Calu3 (cell line): ENCODE results near the gene AHNAK. TPM values are rescaled to one million over a fixed set of nuclear protein-coding genes. Genes with fewer than 3 reads are reported as not detected.
"Not testable (repeated sequence)": the region's sequence is repeated elsewhere in the genome, so short reads cannot be mapped to it uniquely, and the experiment has no call there.

Experiments used
- BruUV-seq: library from RNA; stranded (reverse); fragments of 400-500 nt; replicated peaks from 2 replicates; lab custom pipeline; 2021; lab: Mats Ljungman, UMichigan
- CTCF ChIA-PET: fragments of 300-600 bp; sonication (Branson Sonifier 250); formaldehyde crosslinking; loops from one replicate; lab custom pipeline; 2022; ENCODE audit warnings: antibody characterized with exemption; lab: Charles Lee
- DNase-seq: peaks from one replicate; pipeline ENCODE4 v3.0.0; 2022
- H3K27ac Mint-ChIP-seq: one replicate; pipeline ENCODE4 v1.8.0; 2022; ENCODE audit warnings: mixed read lengths; ENCODE audit not compliant: unreplicated experiment
- H3K27me3 Mint-ChIP-seq: one replicate; pipeline ENCODE4 v1.8.0; 2022; ENCODE audit warnings: mixed read lengths; ENCODE audit not compliant: unreplicated experiment
- H3K36me3 Mint-ChIP-seq: one replicate; pipeline ENCODE4 v1.8.0; 2022; ENCODE audit warnings: mild to moderate bottlenecking, moderate library complexity, mixed read lengths; ENCODE audit not compliant: insufficient read depth, unreplicated experiment
- H3K4me1 Mint-ChIP-seq: one replicate; pipeline ENCODE4 v1.8.0; 2022; ENCODE audit warnings: mild to moderate bottlenecking, low read depth, mixed read lengths; ENCODE audit not compliant: unreplicated experiment
- H3K4me3 Mint-ChIP-seq: one replicate; pipeline ENCODE4 v1.8.0; 2022; ENCODE audit warnings: mild to moderate bottlenecking, low read depth, moderate library complexity, mixed read lengths; ENCODE audit not compliant: unreplicated experiment
- H3K9me3 Mint-ChIP-seq: one replicate; pipeline ENCODE4 v1.8.0; 2022; ENCODE audit warnings: low read depth, mixed read lengths; ENCODE audit not compliant: unreplicated experiment
- CTCF ChIP-seq: fragments of 200-600 bp; IDR thresholded peaks from one replicate; pipeline ENCODE4 v1.8.0; 2022; ENCODE audit warnings: antibody characterized with exemption; ENCODE audit not compliant: unreplicated experiment
- intact Hi-C: fragments of 100-400 bp; cut with micrococcal nuclease; formaldehyde crosslinking; loops from one replicate; pipeline ENCODE4 v1.10.0; 2022; ENCODE audit not compliant: unreplicated experiment
- total RNA-seq: library from RNA; stranded (reverse); gene quantifications from 2 replicates; pipeline ENCODE4 v1.2.3, GENCODE V29; 2022

The AHNAK gene
- total RNA-seq, 1 experiment from 2014 or later = 246 TPM

GRCh38 chr11:62452261-62452660 lies 94.3 kb downstream of the AHNAK start:
- intact Hi-C loops = no loop called here
- BruUV-seq = no TSS peak
- no peak for TF ChIP-seq CTCF
- Mint-ChIP-seq H3K27me3 (peaks cover 2% of the 10 kb centered on the region), H3K9me3 (no peaks in the 10 kb centered on the region), H3K4me1 (no peaks in the 10 kb centered on the region), H3K4me3 (no peak overlapping the region), H3K27ac (no peak overlapping the region), H3K36me3 (no peaks in the 10 kb centered on the region)
- no peak for DNase-seq
- CTCF ChIA-PET = interaction anchor here (0.6 to 0.7 kb wide), 2 partner anchors 91 to 403 kb away, joined by 3 read pairs; no protein-coding TSS in a partner anchor

GRCh38 chr11:62451241-62451621 lies 95.4 kb downstream of the AHNAK start:
- no peak for DNase-seq
- CTCF ChIA-PET = interaction anchor here (0.6 kb wide), 1 partner anchor 1125 kb away, joined by 4 read pairs; no protein-coding TSS in a partner anchor
- BruUV-seq = no TSS peak
- H3K36me3 Mint-ChIP-seq = no peaks in the 10 kb centered on the region
- no peak overlapping the region for H3K27ac Mint-ChIP-seq
- H3K27me3 Mint-ChIP-seq = peaks cover 9% of the 10 kb centered on the region
- no peaks in the 10 kb centered on the region for H3K4me1 Mint-ChIP-seq
- intact Hi-C loops = no loop called here
- no peak overlapping the region for H3K4me3 Mint-ChIP-seq
- no peak for TF ChIP-seq CTCF
- no peaks in the 10 kb centered on the region for H3K9me3 Mint-ChIP-seq

GRCh38 chr11:62450543-62451240 lies 95.9 kb downstream of the AHNAK start:
- no peak for DNase-seq
- Mint-ChIP-seq H3K4me1 (no peaks in the 10 kb centered on the region), H3K36me3 (no peaks in the 10 kb centered on the region), H3K9me3 (no peaks in the 10 kb centered on the region), H3K4me3 (no peak overlapping the region), H3K27ac (no peak overlapping the region), H3K27me3 (peaks cover 9% of the 10 kb centered on the region)
- CTCF ChIA-PET = interaction anchor here (1.0 kb wide), 1 partner anchor 18 kb away, joined by 3 read pairs; no protein-coding TSS in a partner anchor
- intact Hi-C loops = no loop called here
- no peak for TF ChIP-seq CTCF
- no TSS peak for BruUV-seq

- H3K4me1 Mint-ChIP-seq, H3K9me3 Mint-ChIP-seq, H3K27ac Mint-ChIP-seq, intact Hi-C loops, DNase-seq, H3K4me3 Mint-ChIP-seq, H3K27me3 Mint-ChIP-seq, H3K36me3 Mint-ChIP-seq, BruUV-seq: not testable (repeated sequence)
- CTCF ChIA-PET = interaction anchor here (1.0 to 1.4 kb wide), 4 partner anchors 19 to 93 kb away, joined by 3 to 4 read pairs (median 3); no protein-coding TSS in a partner anchor
These were observed 96.7 kb downstream of the AHNAK start for GRCh38 chr11:62449912-62450311.

GRCh38 chr11:62449451-62449851 lies 97.2 kb downstream of the AHNAK start:
- no peak overlapping the region for H3K27ac Mint-ChIP-seq
- no peaks in the 10 kb centered on the region for H3K4me1 Mint-ChIP-seq
- BruUV-seq = no TSS peak
- peak; percentile 48 for DNase-seq
- no peaks in the 10 kb centered on the region for H3K36me3 Mint-ChIP-seq
- H3K4me3 Mint-ChIP-seq = no peak overlapping the region
- peaks cover 9% of the 10 kb centered on the region for H3K27me3 Mint-ChIP-seq
- intact Hi-C loops = no loop called here
- TF ChIP-seq CTCF = no peak
- H3K9me3 Mint-ChIP-seq = no peaks in the 10 kb centered on the region
- CTCF ChIA-PET = interaction anchor here (0.8 to 1.4 kb wide), 5 partner anchors 19 to 94 kb away, joined by 3 to 4 read pairs (median 3); no protein-coding TSS in a partner anchor
